Small intestine (tissue), 16 donors: ENCODE measurements around the gene LSMEM2. TPM values are rescaled to one million over a fixed set of nuclear protein-coding genes. Genes with fewer than 3 reads are reported as not detected.

Experiments
- DNase-seq, 2 donors: peaks; one replicate each; pipeline versions ENCODE4 v3.0.0 to v3.0.0-alpha.2; 2013
- FAIRE-seq: peaks from 2 replicates; lab custom pipeline; 2012; peaks lifted over from hg19 to GRCh38; lab: Jason Lieb, UNC
- H3K27ac ChIP-seq, 3 donors: one replicate each; pipeline ENCODE4 v1.5.1; 2013; ENCODE audit warnings: low read length in 2 of 3, mild to moderate bottlenecking in 2 of 3, control low read depth in 1 of 3, inconsistent platforms in 1 of 3, low read depth in 1 of 3, moderate library complexity in 1 of 3
- H3K27me3 ChIP-seq, 3 donors: one replicate each; pipeline ENCODE4 v1.6.1; 2013; ENCODE audit warnings: low read length in 3 of 3, inconsistent platforms in 1 of 3; ENCODE audit not compliant: control insufficient read depth in 3 of 3, insufficient read depth in 3 of 3
- H3K36me3 ChIP-seq, 3 donors: one replicate each; pipeline ENCODE4 v1.6.1; 2013; ENCODE audit warnings: low read length in 3 of 3, inconsistent platforms in 1 of 3, low read depth in 1 of 3, mild to moderate bottlenecking in 1 of 3, moderate library complexity in 1 of 3; ENCODE audit not compliant: control insufficient read depth in 3 of 3, insufficient read depth in 2 of 3
- H3K4me1 ChIP-seq, 3 donors: one replicate each; pipeline ENCODE4 v1.6.1; 2013; ENCODE audit warnings: low read length in 2 of 3, inconsistent platforms in 1 of 3, low read depth in 1 of 3, mild to moderate bottlenecking in 1 of 3, moderate library complexity in 1 of 3; ENCODE audit not compliant: control insufficient read depth in 3 of 3, insufficient read depth in 2 of 3
- H3K4me3 ChIP-seq, 3 donors: one replicate each; pipeline ENCODE4 v1.5.1; 2013; ENCODE audit warnings: low read length in 3 of 3, control low read depth in 1 of 3, inconsistent platforms in 1 of 3, low read depth in 1 of 3, mild to moderate bottlenecking in 1 of 3, moderate library complexity in 1 of 3
- H3K9me3 ChIP-seq, 2 donors: one replicate each; pipeline ENCODE4 v1.6.1; 2013; ENCODE audit warnings: low read depth in 1 of 2, low read length in 1 of 2; ENCODE audit not compliant: control insufficient read depth in 2 of 2, insufficient read depth in 1 of 2
- WGBS, 3 donors: extraction: QIAGEN DNeasy Blood & Tissue Kit; methylation state at CpG; one replicate each; pipeline ENCODE4 v1.1.7; 2013; 5-methylcytosine and 5-hydroxymethylcytosine counted together
- long read RNA-seq, 10 donors: transcript quantifications; one replicate each; lab custom pipeline, GENCODE V29; 2026
- polyA plus RNA-seq, 4 donors: library from polyadenylated mRNA; stranded (reverse) in 3 of 4; unstranded in 1 of 4; fragments of 200-250 nt in 3 of 4; fragments of 120-200 nt in 1 of 4; gene quantifications; one replicate each; pipeline versions ENCODE4 v1.2.1 to v1.2.3, GENCODE V29; 2013
- donor health status: healthy with polysubstance abuse.
- donor health status: control.
- donor health status: control.
- donor health status: Bipolar disorder and iron deficiency.
- donor health status: healthy.

LSMEM2 gene
- polyA plus RNA-seq, result under 1 TPM in 3 of 4 donors, not detected in 1; 0.21 to 0.54 (median 0.30) TPM
- long read RNA-seq, donor 1, result 0 reads
- long read RNA-seq, donor 2, partial matches to known transcripts, result 14 of 21 reads
- long read RNA-seq, donor 2, other reads (novel, unspliced or antisense), result 7 of 21 reads
- long read RNA-seq, donor 3, partial matches to known transcripts, result 0 of 1 reads
- long read RNA-seq, donor 3, other reads (novel, unspliced or antisense), result 0 of 1 reads
- long read RNA-seq, donor 4, result 0 reads
- long read RNA-seq, donor 5, result 0 reads
- long read RNA-seq, donor 6, result 0 reads
- long read RNA-seq, donor 7, result 0 reads
- long read RNA-seq, donor 8, result 0 reads
- long read RNA-seq, donor 9, result 0 reads
- long read RNA-seq, donor 10, partial matches to known transcripts, result 0 of 1 reads
- long read RNA-seq, donor 10, other reads (novel, unspliced or antisense), result 0 of 1 reads

- Histone ChIP-seq H3K4me3 (no peak within 1 kb of the TSS), H3K4me1 (peaks cover 0 to 11% (median 0%) of the 10 kb centered on the region in 3 donors), H3K9me3 (no peaks in the 10 kb centered on the region), H3K27me3 (peaks cover 0 to 23% (median 5%) of the 10 kb centered on the region in 3 donors), H3K36me3 (peaks cover 3 to 50% (median 9%) of the 10 kb centered on the region in 3 donors), H3K27ac (no peak within 1 kb of the TSS)
- no peak for DNase-seq
- WGBS, 3 donors, result 60 to 80% (median 61%) methylated on average over 2 of the region's 2 CpGs
- FAIRE-seq, result no peak
Measured at GRCh38 chr3:50278880-50279224, at the start of gene LSMEM2. TSS of gene LSMEM2 (plus strand) at chr3:50279087. CDS start at chr3:50279114, 27 bp downstream.

DNA sequence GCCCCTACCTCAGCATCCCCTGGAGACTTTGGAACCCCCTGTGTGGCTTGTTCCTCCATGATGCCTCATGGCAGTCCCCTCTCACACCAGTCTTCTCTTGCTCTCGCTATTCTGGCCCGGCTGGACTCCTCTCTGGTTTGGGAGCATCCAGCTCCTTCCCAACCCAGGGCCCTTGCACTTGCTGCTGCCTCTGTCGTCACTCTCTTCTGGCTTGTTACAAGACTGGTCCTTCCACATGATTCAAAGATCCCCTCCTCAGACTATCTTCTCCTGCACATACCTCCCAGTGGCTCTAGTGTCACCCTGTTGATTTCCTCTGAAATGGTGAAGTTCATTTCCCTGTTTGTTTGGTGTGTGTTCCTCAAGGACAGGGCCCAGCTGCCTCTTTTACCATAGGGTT, 49.4 kb upstream of the LSMEM2 start:
- FAIRE-seq (no peak), DNase-seq (no peak)
- Histone ChIP-seq H3K27ac (peak overlapping the region in 1 of 3 donors; percentile 17), H3K27me3 (peaks cover 0 to 14% (median 0%) of the 10 kb centered on the region in 3 donors), H3K9me3 (no peaks in the 10 kb centered on the region), H3K4me1 (peaks cover 0 to 17% (median 0%) of the 10 kb centered on the region in 3 donors), H3K4me3 (no peak overlapping the region), H3K36me3 (no peaks in the 10 kb centered on the region)
- WGBS, 3 donors, result 89 to 95% (median 93%) methylated on average over 3 of the region's 3 CpGs

DNA sequence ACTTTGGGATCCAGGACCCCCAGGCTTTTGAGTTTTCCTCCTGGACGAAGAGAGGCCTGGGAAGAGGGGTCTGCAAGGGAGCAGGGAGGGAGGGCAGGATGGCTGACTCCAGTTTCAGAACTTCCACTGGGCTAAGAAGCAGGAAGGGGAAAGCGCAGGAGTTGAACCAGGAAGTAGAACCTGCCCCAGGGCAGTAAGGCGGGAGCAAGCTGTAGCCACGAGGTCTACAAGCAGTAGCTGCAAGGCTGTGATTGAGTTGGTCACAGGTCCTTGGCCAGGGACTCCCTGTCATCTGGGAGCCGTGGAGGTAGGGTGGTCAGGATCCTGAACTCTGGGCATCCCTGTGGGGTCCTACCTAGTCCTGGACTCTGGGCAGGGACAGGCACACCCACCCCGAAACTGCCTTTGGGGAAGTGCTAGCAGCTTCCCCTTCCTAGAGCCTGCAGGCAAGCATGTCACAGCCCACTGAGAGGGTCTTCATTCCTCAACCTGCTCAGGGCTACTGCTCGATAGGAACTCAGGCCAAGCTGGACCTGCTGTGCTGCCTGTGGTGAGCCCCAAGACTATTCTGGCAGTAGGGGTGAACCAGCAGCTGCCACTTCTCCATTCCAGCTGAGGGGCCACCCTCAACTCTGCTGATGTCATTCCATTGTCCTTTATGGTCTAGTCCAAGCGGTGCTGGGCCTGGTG, 48.6 kb upstream of the LSMEM2 start:
- Histone ChIP-seq H3K27ac (peak overlapping the region in 1 of 3 donors; percentile 22), H3K36me3 (no peaks in the 10 kb centered on the region), H3K4me1 (peaks cover 0 to 20% (median 0%) of the 10 kb centered on the region in 3 donors), H3K9me3 (no peaks in the 10 kb centered on the region), H3K4me3 (no peak overlapping the region), H3K27me3 (peaks cover 0 to 10% (median 0%) of the 10 kb centered on the region in 3 donors)
- WGBS, 3 donors, result 76 to 80% (median 79%) methylated on average over 8 of the region's 8 CpGs
- DNase-seq (no peak), FAIRE-seq (no peak)

DNA sequence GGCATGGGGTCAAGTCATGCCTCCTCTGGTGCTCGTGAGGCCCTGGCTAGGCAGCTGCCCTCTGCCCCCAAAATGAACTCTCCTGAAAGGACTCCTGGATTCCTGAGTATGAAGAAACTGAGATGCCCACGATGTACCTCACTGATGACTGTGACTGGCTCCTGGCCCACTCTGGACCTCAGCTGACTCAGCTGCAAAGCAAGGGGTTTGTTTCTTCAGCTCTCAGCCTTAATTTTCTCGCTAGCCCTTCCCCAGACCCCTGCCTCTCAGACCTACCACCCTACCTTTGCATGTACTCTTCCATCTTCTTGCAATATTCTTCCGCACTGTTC, 48.1 kb upstream of the LSMEM2 start:
- Histone ChIP-seq H3K36me3 (no peaks in the 10 kb centered on the region), H3K27me3 (peaks cover 0 to 5% (median 0%) of the 10 kb centered on the region in 3 donors), H3K4me3 (no peak overlapping the region), H3K9me3 (no peaks in the 10 kb centered on the region), H3K4me1 (peaks cover 0 to 23% (median 0%) of the 10 kb centered on the region in 3 donors), H3K27ac (peak overlapping the region in 1 of 3 donors; percentile 22)
- WGBS, 3 donors, result 83 to 87% (median 84%) methylated on average over 4 of the region's 4 CpGs
- no peak for DNase-seq
- FAIRE-seq, result no peak

DNA sequence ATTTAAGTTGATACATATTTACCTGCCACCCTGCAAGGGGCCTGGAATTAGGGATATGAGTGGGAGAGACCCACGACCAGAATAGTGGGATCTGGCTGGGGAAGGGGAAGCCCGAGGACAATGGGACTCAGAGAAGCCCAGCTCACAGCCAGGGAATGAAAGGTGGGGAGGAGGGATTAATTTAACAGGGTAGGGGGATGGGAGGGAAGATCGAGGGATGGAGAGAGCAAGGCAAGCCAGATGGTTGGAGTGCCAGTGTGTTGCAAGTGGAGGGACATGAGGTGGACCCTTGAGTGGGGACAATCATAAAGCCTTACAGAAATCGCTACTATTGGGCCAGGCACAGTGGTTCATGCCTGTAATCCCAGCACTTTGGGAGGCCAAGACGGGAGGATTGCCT, 47.3 kb upstream of the LSMEM2 start:
- Histone ChIP-seq H3K36me3 (no peaks in the 10 kb centered on the region), H3K27ac (no peak overlapping the region), H3K27me3 (no peaks in the 10 kb centered on the region), H3K9me3 (no peaks in the 10 kb centered on the region), H3K4me3 (no peak overlapping the region), H3K4me1 (peaks cover 0 to 20% (median under 1%) of the 10 kb centered on the region in 3 donors)
- DNase-seq, result no peak
- 80 to 85% (median 80%) methylated on average over 5 of the region's 5 CpGs for WGBS, 3 donors
- no peak for FAIRE-seq

DNA sequence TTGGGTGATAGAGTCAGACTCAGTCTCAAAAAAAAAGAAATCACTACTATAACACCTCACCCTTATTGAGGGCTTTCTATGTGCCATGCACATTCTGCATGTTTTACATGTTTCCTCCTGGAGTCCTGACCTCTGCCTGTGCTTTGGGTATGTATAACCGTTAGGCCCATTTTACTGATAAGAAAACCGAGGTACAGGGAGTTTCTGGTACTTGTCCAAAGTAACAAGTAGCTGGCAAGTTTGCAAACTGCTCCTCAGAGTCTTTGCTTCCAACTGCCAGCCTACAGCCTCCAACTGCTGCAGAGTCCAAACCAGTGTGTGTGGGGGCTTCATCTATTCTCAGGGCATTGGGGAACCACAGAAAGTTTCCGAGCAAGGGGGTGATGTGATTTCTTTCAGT, 46.6 kb upstream of the LSMEM2 start:
- no peak overlapping the region for H3K27ac ChIP-seq
- H3K27me3 ChIP-seq, result no peaks in the 10 kb centered on the region
- DNase-seq (no peak), FAIRE-seq (no peak)
- WGBS, 3 donors, result 45 to 78% (median 59%) methylated on average over 3 of the region's 3 CpGs
- no peaks in the 10 kb centered on the region for H3K9me3 ChIP-seq
- H3K4me3 ChIP-seq, result no peak overlapping the region
- H3K4me1 ChIP-seq, result peaks cover 0 to 14% (median 4%) of the 10 kb centered on the region in 3 donors
- no peaks in the 10 kb centered on the region for H3K36me3 ChIP-seq

DNA sequence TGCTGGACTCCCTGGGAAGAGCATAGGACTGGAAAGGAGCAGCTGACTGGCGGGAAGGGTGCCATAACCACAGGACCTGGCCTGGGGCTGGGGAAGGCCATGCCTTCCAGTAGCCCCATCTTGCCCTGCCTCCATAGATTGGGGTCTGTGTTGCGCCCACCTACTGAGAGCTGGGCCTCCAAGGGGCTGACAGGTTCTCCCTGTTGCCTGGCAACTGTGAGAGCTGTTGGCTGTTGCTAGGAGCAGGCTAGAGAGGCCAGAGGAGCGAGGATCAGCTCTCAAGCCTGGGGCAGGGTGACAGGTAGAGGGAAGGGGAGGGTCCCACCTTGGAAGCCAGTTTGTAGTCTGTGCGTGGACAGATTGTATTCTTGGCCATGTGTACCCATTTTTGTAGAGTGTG, 45.7 kb upstream of the LSMEM2 start:
- DNase-seq (no peak), FAIRE-seq (no peak)
- Histone ChIP-seq H3K36me3 (peaks cover 0 to 1% (median 0%) of the 10 kb centered on the region in 3 donors), H3K4me3 (no peak overlapping the region), H3K27ac (no peak overlapping the region), H3K9me3 (no peaks in the 10 kb centered on the region), H3K4me1 (peaks cover 0 to 12% (median 7%) of the 10 kb centered on the region in 3 donors), H3K27me3 (no peaks in the 10 kb centered on the region)
- WGBS, 3 donors, result 89 to 90% (median 90%) methylated on average over 4 of the region's 4 CpGs

GRCh38 chr3:50235716-50236483, 43.0 kb upstream of the LSMEM2 start, which contains the start of gene GNAI2:
TSS of gene GNAI2 (plus strand) at chr3:50236204. CDS start at chr3:50236336, 132 bp downstream.
- Histone ChIP-seq H3K27ac (peak within 1 kb of the TSS; percentile 81 to 87 (median 85)), H3K4me1 (peaks cover 3 to 22% (median 10%) of the 10 kb centered on the region in 3 donors), H3K36me3 (peaks cover 0 to 26% (median 0%) of the 10 kb centered on the region in 3 donors), H3K9me3 (no peaks in the 10 kb centered on the region), H3K4me3 (peak within 1 kb of the TSS; percentile 78 to 92 (median 86)), H3K27me3 (no peaks in the 10 kb centered on the region)
- peak; percentile 86 for FAIRE-seq
- peak; percentile 99 for DNase-seq
- WGBS, 3 donors, result 0 to 1% (median 1%) methylated on average over 56 to 75 of the region's 75 CpGs
